ENCODE data around the gene PTS. TPM values are rescaled to one million over a fixed set of nuclear protein-coding genes. Genes with fewer than 3 reads are reported as not detected.
A peak's percentile ranks its signal among the peaks of the same experiment; 100 is the strongest.

The PTS gene
- total RNA-seq (ENCODE audit: low replicate concordance) = 19.7 and 52.2 TPM in 2 replicates

- DNase-seq (ENCODE audit: low read depth) = peak; percentile 88
- TF ChIP-seq CTCF (IDR thresholded peaks at IDR 0.05; ENCODE audit: insufficient read depth, low read length) = no peak
- peak within 1 kb of the TSS; percentile 93 for H3K4me3 ChIP-seq (ENCODE audit: low read depth, low read length)
Observed at GRCh38 chr11:112226062-112226830, at the start of gene PTS. PTS (plus strand) TSS chr11:112226428; CDS start chr11:112226444, 16 bp downstream.

- no peak overlapping the region for H3K4me3 ChIP-seq (ENCODE audit: low read depth, low read length)
- DNase-seq (ENCODE audit: low read depth) = no peak
- no peak for TF ChIP-seq CTCF (IDR thresholded peaks at IDR 0.05; ENCODE audit: insufficient read depth, low read length)
Observed at GRCh38 chr11:112177589-112177988, 48.6 kb upstream of the PTS start.

GRCh38 chr11:112178428-112178827, 47.8 kb upstream of the PTS start:
- TF ChIP-seq CTCF (IDR thresholded peaks at IDR 0.05; ENCODE audit: insufficient read depth, low read length) = no peak
- DNase-seq (ENCODE audit: low read depth) = no peak
- H3K4me3 ChIP-seq (ENCODE audit: low read depth, low read length) = no peak overlapping the region

- no peak overlapping the region for H3K4me3 ChIP-seq (ENCODE audit: low read depth, low read length)
- DNase-seq (ENCODE audit: low read depth) = no peak
- no peak for TF ChIP-seq CTCF (IDR thresholded peaks at IDR 0.05; ENCODE audit: insufficient read depth, low read length)
Observed at GRCh38 chr11:112178936-112179335, 47.3 kb upstream of the PTS start.

GRCh38 chr11:112179601-112180000, 46.6 kb upstream of the PTS start:
- DNase-seq (ENCODE audit: low read depth) = no peak
- H3K4me3 ChIP-seq (ENCODE audit: low read depth, low read length) = no peak overlapping the region
- TF ChIP-seq CTCF (IDR thresholded peaks at IDR 0.05; ENCODE audit: insufficient read depth, low read length) = no peak

- no peak for TF ChIP-seq CTCF (IDR thresholded peaks at IDR 0.05; ENCODE audit: insufficient read depth, low read length)
- H3K4me3 ChIP-seq (ENCODE audit: low read depth, low read length) = no peak overlapping the region
- DNase-seq (ENCODE audit: low read depth) = no peak
Observed at GRCh38 chr11:112182867-112183266, 43.4 kb upstream of the PTS start.

Measured in fibroblast of the aortic adventitia (primary cell).